Activated T-helper 1 cell treated with anti-CD3 and anti-CD28 coated beads, Interleukin-12 subunit alpha, Interleukin-12 subunit beta, Interleukin-2, Interleukin-4 antibody, amounts not matched to agents 30 ng/mL and 10 ng/mL and 1 ng/mL, durations not matched to agents 14 hours and 24 hours and 36 hours (primary cell): Measurements from ENCODE around the gene NADK. TPM values are rescaled to one million over a fixed set of nuclear protein-coding genes. Genes with fewer than 3 reads are reported as not detected.

Experiments used
- DNase-seq: peaks from one replicate; pipeline ENCODE4 v3.0.0; 2021; ENCODE audit warnings: low spot score
- H3K27ac Mint-ChIP-seq: one replicate; pipeline ENCODE4 v1.8.0; 2021; ENCODE audit warnings: mild to moderate bottlenecking, mixed read lengths
- H3K27me3 Mint-ChIP-seq: one replicate; pipeline ENCODE4 v1.8.0; 2022; ENCODE audit warnings: mild to moderate bottlenecking, moderate library complexity, mixed read lengths; ENCODE audit not compliant: insufficient read depth
- H3K36me3 Mint-ChIP-seq: one replicate; pipeline ENCODE4 v1.8.0; 2021; ENCODE audit warnings: low read depth, mixed read lengths
- H3K4me1 Mint-ChIP-seq: one replicate; pipeline ENCODE4 v1.8.0; 2021; ENCODE audit warnings: low read depth, mixed read lengths
- H3K4me3 Mint-ChIP-seq: one replicate; pipeline ENCODE4 v1.8.0; 2021; ENCODE audit warnings: mild to moderate bottlenecking, moderate library complexity, mixed read lengths
- H3K9me3 Mint-ChIP-seq: one replicate; pipeline ENCODE4 v1.8.0; 2021; ENCODE audit warnings: mixed read lengths
- intact Hi-C: fragments of 100-400 bp; cut with micrococcal nuclease; formaldehyde crosslinking; loops from one replicate; pipeline ENCODE4 v1.15.1; 2024
- total RNA-seq: library from RNA; stranded (reverse); gene quantifications from 2 replicates; pipeline ENCODE4 v1.2.3, GENCODE V29; 2022

The NADK gene
- total RNA-seq, 1 donor from 2014 or later = 96.8 TPM

DNA sequence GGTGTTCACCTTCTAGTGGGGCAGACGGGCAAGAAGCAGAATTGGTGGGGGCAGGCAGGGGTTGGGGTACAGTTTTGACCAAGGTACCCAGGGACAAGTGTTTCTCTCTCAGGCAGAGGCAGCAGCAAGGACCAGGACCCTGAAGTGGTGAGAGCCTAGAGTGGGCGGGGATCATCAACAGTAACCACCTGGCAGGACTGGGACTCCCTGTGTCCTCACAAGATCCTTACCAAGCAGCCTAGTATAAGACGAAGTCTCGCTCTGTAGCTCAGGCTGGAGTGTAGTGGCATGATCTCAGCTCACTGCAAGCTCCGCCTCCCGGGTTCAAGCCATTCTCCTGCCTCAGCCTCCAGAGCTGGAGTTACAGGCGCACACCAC lies 3.2 kb upstream of the NADK start:
- H3K27ac Mint-ChIP-seq = peak overlapping the region; percentile 87
- peaks cover 43% of the 10 kb centered on the region for H3K4me1 Mint-ChIP-seq
- peaks cover 14% of the 10 kb centered on the region for H3K36me3 Mint-ChIP-seq
- no peaks in the 10 kb centered on the region for H3K27me3 Mint-ChIP-seq
- no peaks in the 10 kb centered on the region for H3K9me3 Mint-ChIP-seq
- intact Hi-C loops = loop anchor here (2.0 kb wide), 2 partner anchors 109 to 125 kb away; partner anchors contain the start of gene GNB1
- no peak for DNase-seq
- no peak overlapping the region for H3K4me3 Mint-ChIP-seq

DNA sequence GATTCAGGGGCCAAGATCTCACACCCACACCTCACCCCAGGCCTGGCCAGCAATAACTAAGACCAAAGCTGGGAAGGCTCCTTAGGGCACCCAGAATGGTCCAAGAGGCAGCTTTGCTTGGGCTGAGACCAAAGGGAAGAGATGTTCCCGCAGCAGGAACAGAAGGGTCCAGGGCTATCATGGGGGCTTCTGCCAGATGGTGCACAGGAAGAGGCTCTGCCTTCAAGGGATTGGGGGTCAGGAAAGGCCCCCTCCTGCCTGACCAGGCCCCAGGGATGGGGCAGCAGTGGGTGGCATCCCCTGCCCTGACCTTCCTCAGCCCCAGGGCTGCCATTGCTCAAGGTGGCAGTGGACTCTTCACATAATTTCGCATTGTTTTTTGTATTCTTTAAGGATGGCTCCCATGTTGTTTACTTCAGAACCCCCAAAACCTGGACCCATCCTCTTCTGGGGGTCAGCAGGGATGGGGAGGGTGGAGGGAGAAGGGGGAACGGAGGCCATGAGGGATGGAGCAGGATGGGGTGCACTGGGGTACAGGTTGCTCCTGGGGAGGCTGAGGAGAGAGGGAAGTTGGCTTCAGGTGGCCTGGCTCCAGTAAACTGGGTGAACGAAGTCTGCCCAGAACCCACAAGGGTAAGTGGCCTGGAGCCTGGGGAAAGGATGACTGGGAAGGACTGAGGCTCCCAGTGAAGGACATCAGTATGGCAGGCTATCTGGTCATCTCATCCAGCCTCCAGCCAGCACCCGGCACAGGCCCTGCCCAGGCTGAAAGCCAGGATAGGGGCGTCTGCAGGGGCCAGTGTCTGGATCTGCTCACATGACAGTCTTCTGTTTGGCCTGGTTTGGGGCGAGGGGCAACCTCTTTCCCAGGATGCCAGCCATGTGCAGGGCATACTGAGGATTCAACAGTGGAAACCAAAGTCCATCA lies 2.6 kb upstream of the NADK start:
- no peaks in the 10 kb centered on the region for H3K27me3 Mint-ChIP-seq
- peak overlapping the region; percentile 87 for H3K27ac Mint-ChIP-seq
- H3K4me1 Mint-ChIP-seq = peaks cover 48% of the 10 kb centered on the region
- intact Hi-C loops = loop anchor here (2.0 kb wide), 2 partner anchors 110 to 126 kb away; partner anchors contain the start of gene GNB1
- no peaks in the 10 kb centered on the region for H3K9me3 Mint-ChIP-seq
- peak overlapping the region; percentile 78 for H3K4me3 Mint-ChIP-seq
- DNase-seq = no peak
- H3K36me3 Mint-ChIP-seq = peaks cover 14% of the 10 kb centered on the region

DNA sequence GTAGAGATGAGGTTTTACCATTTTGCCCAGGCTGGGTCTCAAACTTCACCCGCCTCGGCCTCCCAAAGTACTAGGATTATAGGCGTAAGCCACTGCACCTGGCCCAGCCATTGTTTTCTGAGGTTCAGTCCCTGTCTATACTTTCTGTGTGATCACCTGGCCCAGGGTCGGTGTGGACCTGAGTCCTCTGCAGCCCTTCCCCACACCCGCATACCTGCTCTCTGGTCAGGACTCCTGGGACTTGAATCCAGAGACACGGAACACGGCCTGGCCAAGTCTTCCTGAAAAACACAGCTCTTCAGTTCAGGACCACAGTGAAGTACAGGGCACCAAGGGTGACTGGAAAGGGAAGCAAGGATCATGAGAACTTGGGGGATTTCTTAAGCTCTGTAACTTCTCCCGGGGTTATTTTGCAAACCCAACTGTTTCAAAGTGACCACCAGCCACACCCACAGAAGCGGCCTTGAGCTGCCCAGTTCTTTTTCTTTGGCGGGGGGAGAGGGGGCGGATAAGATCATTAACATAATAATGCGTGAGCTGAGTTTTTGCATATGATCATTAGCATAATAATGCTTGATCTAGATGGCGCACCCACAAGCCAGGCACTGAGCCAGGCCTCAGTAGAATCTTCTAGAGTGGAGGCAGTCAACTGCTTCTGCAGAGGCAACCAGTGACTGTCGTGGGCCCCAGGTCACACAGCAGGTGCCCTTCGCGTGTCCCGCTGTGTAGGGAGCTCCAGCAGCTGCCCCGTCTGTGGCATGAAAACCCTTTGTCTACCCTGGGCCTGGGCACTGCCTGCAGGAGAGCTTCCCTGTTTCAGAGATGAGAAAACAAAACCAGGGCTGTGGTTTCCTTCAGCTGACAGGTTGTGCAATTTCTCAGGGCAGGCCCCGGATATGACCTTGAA lies 1.7 kb upstream of the NADK start:
- intact Hi-C loops = loop anchor here (2.0 to 5.0 kb wide), 4 partner anchors 42 to 127 kb away; partner anchors contain the start of genes CDK11A and GNB1
- H3K4me1 Mint-ChIP-seq = peaks cover 56% of the 10 kb centered on the region

DNA sequence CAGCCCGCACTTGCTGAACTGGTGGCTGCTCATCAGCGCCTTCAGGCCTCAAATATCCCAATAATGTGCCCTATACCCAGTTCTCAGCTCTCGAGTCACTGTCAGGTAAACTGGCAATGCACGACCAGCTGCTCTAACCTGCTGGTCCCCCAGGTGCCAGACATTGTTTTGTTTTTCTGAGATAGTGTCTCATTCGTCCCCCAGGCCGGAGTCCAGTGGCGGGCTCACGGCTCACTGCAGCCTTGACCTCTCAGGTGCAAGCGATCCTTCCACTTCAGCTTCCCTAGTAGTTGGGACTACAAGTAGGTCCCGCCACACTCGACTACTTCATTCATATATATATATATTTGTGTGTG lies 1.0 kb upstream of the NADK start:
- Mint-ChIP-seq H3K4me1 (peaks cover 56% of the 10 kb centered on the region), H3K27ac (peak overlapping the region; percentile 87), H3K36me3 (peaks cover 12% of the 10 kb centered on the region), H3K27me3 (no peaks in the 10 kb centered on the region), H3K9me3 (no peaks in the 10 kb centered on the region), H3K4me3 (peak overlapping the region; percentile 78)
- intact Hi-C loops = loop anchor here (2.0 to 5.0 kb wide), 2 partner anchors 43 to 54 kb away; partner anchors contain the start of gene CDK11A
- no peak for DNase-seq

More for the DNA sequence above, 1.7 kb upstream of the NADK start:
- Mint-ChIP-seq H3K27ac (peak overlapping the region; percentile 87), H3K36me3 (peaks cover 12% of the 10 kb centered on the region), H3K4me3 (peak overlapping the region; percentile 78), H3K9me3 (no peaks in the 10 kb centered on the region), H3K27me3 (no peaks in the 10 kb centered on the region)
- peak; percentile 66 for DNase-seq

DNA sequence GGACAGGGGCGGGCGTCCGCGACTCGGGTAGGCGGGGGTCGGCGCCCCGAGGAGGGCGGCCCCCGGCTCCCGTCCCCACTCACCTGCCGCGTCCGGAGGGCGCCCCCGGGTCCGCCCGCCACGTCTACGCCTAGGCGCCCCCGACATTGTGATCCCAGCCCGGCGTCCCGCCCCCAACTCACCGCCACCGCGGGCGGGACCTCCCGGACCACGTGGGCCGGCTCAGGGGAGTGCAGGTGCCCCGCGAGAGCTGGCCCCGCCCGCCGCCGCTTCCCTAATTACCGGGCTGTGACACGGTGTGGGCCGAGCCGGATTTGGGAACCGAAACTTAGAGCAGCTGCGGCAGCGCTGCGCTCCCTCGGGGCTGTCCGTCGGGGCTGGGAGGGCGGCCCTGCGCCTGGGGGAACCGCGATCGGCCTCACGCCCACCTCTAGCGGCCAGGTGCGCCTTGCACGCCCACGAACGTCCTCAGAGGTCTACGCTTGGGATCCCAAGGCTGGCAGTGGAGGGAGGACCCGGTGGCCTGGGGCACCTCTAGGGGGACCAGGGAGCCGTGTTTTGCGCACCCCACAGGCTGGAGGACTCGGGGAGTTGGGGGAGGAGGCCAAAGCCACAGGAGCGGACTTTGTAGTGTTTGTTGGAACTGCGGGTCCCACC lies 521 bp upstream of the NADK start:
- Mint-ChIP-seq H3K27ac (peak overlapping the region; percentile 87), H3K4me1 (peaks cover 56% of the 10 kb centered on the region), H3K4me3 (peak overlapping the region; percentile 78), H3K27me3 (no peaks in the 10 kb centered on the region), H3K36me3 (peaks cover 12% of the 10 kb centered on the region), H3K9me3 (no peaks in the 10 kb centered on the region)
- intact Hi-C loops = loop anchor here (2.0 to 5.0 kb wide), 2 partner anchors 44 to 54 kb away; partner anchors contain the start of gene CDK11A
- DNase-seq = peak; percentile 81

DNA sequence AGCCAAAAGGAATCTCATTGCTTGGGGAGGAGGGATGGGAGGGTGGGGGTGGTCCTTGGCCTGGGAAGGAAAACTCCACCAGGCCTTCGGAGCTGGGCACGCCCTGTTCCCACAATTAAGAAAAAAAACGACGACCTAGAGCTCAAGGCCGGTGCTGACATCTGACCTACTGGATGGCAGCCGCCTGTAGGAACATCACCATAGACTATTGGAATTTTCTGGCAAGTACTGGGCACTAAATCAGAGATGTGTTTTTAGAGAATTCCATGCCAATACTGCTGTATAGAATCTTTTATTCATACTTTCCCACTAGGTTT lies 729 bp downstream of the NADK start:
- DNase-seq = no peak
- intact Hi-C loops = loop anchor here (5.0 kb wide), 1 partner anchor 45 kb away; no protein-coding TSS in a partner anchor
- H3K4me1 Mint-ChIP-seq = peaks cover 50% of the 10 kb centered on the region
- H3K4me3 Mint-ChIP-seq = peak overlapping the region; percentile 90
- peaks cover 15% of the 10 kb centered on the region for H3K36me3 Mint-ChIP-seq
- no peaks in the 10 kb centered on the region for H3K27me3 Mint-ChIP-seq
- peak overlapping the region; percentile 87 for H3K27ac Mint-ChIP-seq
- no peaks in the 10 kb centered on the region for H3K9me3 Mint-ChIP-seq

DNA sequence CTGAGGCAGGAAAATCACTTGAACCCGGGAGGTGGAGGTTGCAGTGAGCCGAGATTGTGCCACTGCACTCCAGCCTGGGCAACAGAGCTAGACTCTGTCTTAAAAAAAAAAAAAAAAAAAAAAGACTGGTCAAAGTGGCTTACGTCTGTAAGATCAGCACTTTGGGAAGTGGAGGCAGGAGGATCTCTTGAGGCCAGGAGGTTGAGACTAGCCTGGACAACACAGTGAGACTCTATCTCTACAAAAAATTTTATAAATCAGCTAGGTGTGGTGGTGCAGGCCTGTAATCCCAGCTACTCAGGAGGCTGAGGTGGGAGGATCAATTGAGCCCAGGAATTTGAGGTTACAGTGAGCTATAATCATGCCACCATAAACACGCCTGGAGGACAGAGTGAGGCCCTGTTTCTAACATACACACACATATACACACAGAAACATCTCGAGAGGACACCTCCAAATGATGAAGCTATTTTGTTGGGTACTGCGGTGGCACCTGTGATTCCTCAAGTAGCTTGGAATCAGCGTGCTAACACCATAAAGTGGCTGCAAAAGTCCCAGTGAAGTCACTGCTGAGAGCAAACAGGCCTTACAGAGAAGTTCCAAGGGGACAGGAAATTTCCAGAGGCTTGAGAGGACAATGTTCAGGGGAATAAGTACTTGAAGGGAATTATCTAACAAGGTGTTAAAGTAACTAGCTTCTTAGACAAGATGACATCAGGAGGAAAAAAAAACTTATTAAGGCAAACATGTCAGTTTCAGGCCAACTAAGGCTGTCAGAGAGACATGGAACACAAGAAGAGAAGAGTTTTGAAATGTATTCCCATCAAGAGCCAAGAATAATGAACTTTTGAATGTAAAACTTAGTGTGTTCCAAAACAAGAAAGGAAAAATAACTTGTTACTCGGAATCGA lies 1.3 kb downstream of the NADK start:
- peaks cover 20% of the 10 kb centered on the region for H3K36me3 Mint-ChIP-seq
- H3K27me3 Mint-ChIP-seq = no peaks in the 10 kb centered on the region
- no peaks in the 10 kb centered on the region for H3K9me3 Mint-ChIP-seq
- no peak for DNase-seq
- peaks cover 50% of the 10 kb centered on the region for H3K4me1 Mint-ChIP-seq
- intact Hi-C loops = loop anchor here (5.0 kb wide), 1 partner anchor 45 kb away; no protein-coding TSS in a partner anchor
- H3K27ac Mint-ChIP-seq = peak overlapping the region; percentile 87
- H3K4me3 Mint-ChIP-seq = peak overlapping the region; percentile 90

DNA sequence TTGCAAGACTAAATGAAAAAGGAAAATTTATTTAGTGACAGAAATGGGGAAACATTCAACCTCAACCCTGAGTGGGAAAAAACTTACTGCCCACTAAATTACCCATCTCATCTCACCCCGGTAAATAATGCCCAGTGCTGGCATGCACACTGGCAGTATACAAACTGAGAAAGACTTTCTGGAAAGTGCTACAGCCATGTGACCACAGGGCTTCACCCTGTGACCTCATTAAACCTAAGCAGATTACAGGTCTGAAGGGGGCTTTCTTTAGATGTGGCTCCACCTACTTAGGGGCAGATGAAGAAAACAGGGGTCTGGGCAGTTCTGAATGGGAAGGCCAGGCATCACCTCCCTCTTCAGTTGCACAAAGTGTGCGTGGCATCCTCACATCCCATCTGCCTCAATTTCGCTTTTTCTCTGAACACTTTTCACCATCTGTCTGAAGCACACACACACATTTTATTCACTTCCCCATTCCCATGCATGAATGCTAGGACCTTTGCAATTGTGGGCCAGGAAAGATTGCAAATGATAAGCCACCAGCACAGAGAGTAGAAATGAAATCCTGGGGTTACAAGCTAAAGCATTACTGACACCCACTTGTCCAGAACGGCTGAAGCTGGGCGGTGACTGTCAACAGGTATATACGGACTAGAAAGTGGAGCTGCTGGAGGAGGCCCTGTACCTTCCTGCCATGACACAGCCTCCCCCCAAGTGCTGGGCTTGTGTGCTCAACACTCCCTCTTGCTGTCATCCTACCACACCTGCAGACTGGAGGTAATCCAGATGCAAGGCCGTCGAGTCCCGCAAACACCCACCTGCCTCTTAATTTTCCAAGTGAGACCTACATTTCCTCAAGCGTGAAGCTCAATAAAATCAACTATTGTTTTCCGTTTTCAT lies 2.7 kb downstream of the NADK start:
- Mint-ChIP-seq H3K9me3 (peaks cover 5% of the 10 kb centered on the region), H3K4me1 (peaks cover 37% of the 10 kb centered on the region), H3K27ac (peak overlapping the region; percentile 69), H3K4me3 (peak overlapping the region; percentile 62), H3K27me3 (no peaks in the 10 kb centered on the region), H3K36me3 (peaks cover 25% of the 10 kb centered on the region)
- intact Hi-C loops = loop anchor here (5.0 kb wide), 1 partner anchor 47 kb away; no protein-coding TSS in a partner anchor
- DNase-seq = no peak

DNA sequence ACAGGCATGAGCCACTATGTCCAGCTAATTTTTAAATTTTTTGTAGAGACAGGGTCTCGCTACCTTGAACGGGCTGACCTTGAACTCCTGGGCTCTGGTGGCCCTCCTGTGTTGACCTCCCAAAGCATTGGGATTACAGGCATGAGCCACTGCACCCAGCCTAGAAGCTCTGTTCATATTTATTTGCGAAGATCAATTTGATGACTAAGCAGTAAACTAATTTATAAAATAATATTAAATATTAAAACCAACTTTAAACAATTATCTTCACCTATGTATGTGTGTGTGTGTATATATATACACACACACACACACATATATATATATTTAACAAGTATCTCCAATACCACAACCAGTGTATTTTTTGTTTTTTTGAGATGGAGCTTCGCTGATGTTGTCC lies 4.4 kb downstream of the NADK start:
- no peak overlapping the region for H3K4me3 Mint-ChIP-seq
- H3K4me1 Mint-ChIP-seq = peaks cover 22% of the 10 kb centered on the region
- H3K27ac Mint-ChIP-seq = no peak overlapping the region
- DNase-seq = no peak
- peaks cover 11% of the 10 kb centered on the region for H3K9me3 Mint-ChIP-seq
- intact Hi-C loops = no loop called here
- H3K36me3 Mint-ChIP-seq = peaks cover 33% of the 10 kb centered on the region
- no peaks in the 10 kb centered on the region for H3K27me3 Mint-ChIP-seq

DNA sequence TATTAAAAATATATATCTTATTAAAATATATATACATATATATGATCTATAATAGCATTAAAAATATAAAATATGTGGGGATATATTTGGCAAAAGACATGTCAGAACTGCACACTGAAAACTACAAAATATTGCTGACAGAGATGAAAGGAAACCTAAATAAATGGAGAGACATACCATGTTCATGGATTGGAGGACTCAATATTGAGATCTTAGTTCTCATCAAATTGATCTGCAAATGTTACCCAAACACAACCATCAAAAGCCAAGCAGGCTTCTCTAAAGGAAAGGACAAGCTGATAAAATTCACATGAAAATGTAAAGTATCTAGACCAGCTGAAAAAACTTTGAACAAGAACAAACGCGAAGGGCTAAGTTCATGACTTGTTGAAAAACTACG lies 7.2 kb downstream of the NADK start:
- Mint-ChIP-seq H3K4me1 (peaks cover 11% of the 10 kb centered on the region), H3K36me3 (peaks cover 40% of the 10 kb centered on the region), H3K27ac (no peak overlapping the region), H3K4me3 (no peak overlapping the region), H3K27me3 (no peaks in the 10 kb centered on the region), H3K9me3 (peaks cover 11% of the 10 kb centered on the region)
- intact Hi-C loops = no loop called here
- no peak for DNase-seq

DNA sequence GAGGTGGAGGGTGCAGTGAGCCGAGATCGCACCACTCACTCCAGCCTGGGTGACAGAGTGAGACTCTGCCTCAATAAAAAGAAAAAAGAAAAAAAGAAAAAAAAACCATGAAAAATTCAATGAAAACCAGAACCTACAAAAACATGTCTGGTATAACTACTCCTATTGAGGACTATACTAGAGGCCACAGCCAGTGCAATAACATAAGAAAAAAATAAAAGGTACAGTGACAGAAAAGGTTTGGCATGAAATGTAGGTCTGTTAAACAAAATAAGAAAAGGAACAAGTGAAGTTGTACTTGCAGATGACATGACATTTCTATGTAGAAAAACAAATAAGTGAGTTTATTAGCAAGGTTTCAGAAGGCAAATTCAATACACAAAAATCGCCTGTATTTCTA lies 8.2 kb downstream of the NADK start:
- no peak for DNase-seq
- H3K36me3 Mint-ChIP-seq = peaks cover 36% of the 10 kb centered on the region
- H3K9me3 Mint-ChIP-seq = peaks cover 11% of the 10 kb centered on the region
- H3K4me3 Mint-ChIP-seq = no peak overlapping the region
- H3K27me3 Mint-ChIP-seq = no peaks in the 10 kb centered on the region
- no peak overlapping the region for H3K27ac Mint-ChIP-seq
- intact Hi-C loops = no loop called here
- peaks cover under 1% of the 10 kb centered on the region for H3K4me1 Mint-ChIP-seq
